ENCODE measurements around the gene ACIN1.

ACIN1 gene

GRCh38 chr14:23047751-23048693, 46.9 kb downstream of the ACIN1 start:
- no peak overlapping the region for H3K27ac ChIP-seq
- DNase-seq (ENCODE audit: low read depth, low spot score), result no peak

- no peak for DNase-seq (ENCODE audit: low read depth, low spot score)
- H3K27ac ChIP-seq, result no peak overlapping the region
Measured at GRCh38 chr14:23047034-23047634, 47.8 kb downstream of the ACIN1 start.

GRCh38 chr14:23045419-23046357, 49.2 kb downstream of the ACIN1 start:
- no peak for DNase-seq (ENCODE audit: low read depth, low spot score)

GRCh38 chr14:23044840-23045239, 50.1 kb downstream of the ACIN1 start:
- DNase-seq (ENCODE audit: low read depth, low spot score), result no peak
- no peak overlapping the region for H3K27ac ChIP-seq

More at GRCh38 chr14:23045419-23046357, 49.2 kb downstream of the ACIN1 start:
- H3K27ac ChIP-seq, result no peak overlapping the region

- DNase-seq (ENCODE audit: low read depth, low spot score), result no peak
Measured at GRCh38 chr14:23043754-23044153, 51.2 kb downstream of the ACIN1 start.

GRCh38 chr14:23043145-23043544, 51.8 kb downstream of the ACIN1 start:
- no peak for DNase-seq (ENCODE audit: low read depth, low spot score)
- no peak overlapping the region for H3K27ac ChIP-seq

More at GRCh38 chr14:23043754-23044153, 51.2 kb downstream of the ACIN1 start:
- H3K27ac ChIP-seq, result no peak overlapping the region

GRCh38 chr14:23042162-23042965, 52.6 kb downstream of the ACIN1 start, which contains the start of gene PSMB11:
TSS of gene PSMB11 (plus strand) at chr14:23042212. CDS start at chr14:23042226, 14 bp downstream.
- DNase-seq (ENCODE audit: low read depth, low spot score), result no peak
- H3K27ac ChIP-seq, result no peak within 1 kb of the TSS

GRCh38 chr14:23041729-23042128, 53.2 kb downstream of the ACIN1 start:
- DNase-seq (ENCODE audit: low read depth, low spot score), result no peak
- no peak overlapping the region for H3K27ac ChIP-seq

GRCh38 chr14:23040100-23040499, 54.8 kb downstream of the ACIN1 start:
- H3K27ac ChIP-seq, result no peak overlapping the region
- DNase-seq (ENCODE audit: low read depth, low spot score), result no peak

GRCh38 chr14:23035303-23036144, 59.4 kb downstream of the ACIN1 start:
- DNase-seq (ENCODE audit: low read depth, low spot score), result no peak
- H3K27ac ChIP-seq, result peak overlapping the region; percentile 84

GRCh38 chr14:23034498-23035302, 60.2 kb downstream of the ACIN1 start, which contains the start of gene PSMB5:
TSS of gene PSMB5 (minus strand) at chr14:23034900. CDS start at chr14:23034881, 19 bp downstream.
- H3K27ac ChIP-seq, result peak within 1 kb of the TSS; percentile 84
- peak; percentile 89 for DNase-seq (ENCODE audit: low read depth, low spot score)

- no peak for DNase-seq (ENCODE audit: low read depth, low spot score)
Measured at GRCh38 chr14:23033801-23034497, 61.0 kb downstream of the ACIN1 start.

GRCh38 chr14:23033251-23033727, 61.6 kb downstream of the ACIN1 start:
- H3K27ac ChIP-seq, result no peak overlapping the region
- DNase-seq (ENCODE audit: low read depth, low spot score), result no peak

More at GRCh38 chr14:23033801-23034497, 61.0 kb downstream of the ACIN1 start:
- H3K27ac ChIP-seq, result peak overlapping the region; percentile 84

GRCh38 chr14:23030936-23031335, 64.0 kb downstream of the ACIN1 start:
- no peak for DNase-seq (ENCODE audit: low read depth, low spot score)
- no peak overlapping the region for H3K27ac ChIP-seq

- H3K27ac ChIP-seq, result no peak overlapping the region
- DNase-seq (ENCODE audit: low read depth, low spot score), result no peak
Measured at GRCh38 chr14:23028799-23029198, 66.1 kb downstream of the ACIN1 start.

- DNase-seq (ENCODE audit: low read depth, low spot score), result no peak
- no peak overlapping the region for H3K27ac ChIP-seq
Measured at GRCh38 chr14:23025151-23025814, 69.7 kb downstream of the ACIN1 start.

Measured in epithelial cell of prostate (primary cell).